ENCODE results near the gene DIPK1B. TPM values are rescaled to one million over a fixed set of nuclear protein-coding genes. Genes with fewer than 3 reads are reported as not detected.
"Not testable (repeated sequence)": the region's sequence is repeated elsewhere in the genome, so short reads cannot be mapped to it uniquely, and the experiment has no call there.

Gene DIPK1B
- total RNA-seq, 3 donors from 2014 or later: 4.8 to 8.2 (median 5.6) TPM

- Histone ChIP-seq H3K9me3 (peaks cover 0 to 5% of the 10 kb centered on the region in 2 donors), H3K36me3 (no peaks in the 10 kb centered on the region), H3K27me3 (peaks cover 0 to 22% of the 10 kb centered on the region in 2 donors), H3K27ac (no peak overlapping the region), H3K4me3 (no peak overlapping the region), H3K4me1 (no peaks in the 10 kb centered on the region)
- intact Hi-C loops (cut with DNase I; ENCODE audit: low total_unique reads): no loop called here
- no peak for DNase-seq (ENCODE audit: low spot score in 2 of 2)
- TF ChIP-seq POLR2AphosphoS5 (IDR thresholded peaks at IDR 0.05) (no peak), POLR2A (IDR thresholded peaks at IDR 0.05) (no peak), CTCF (IDR thresholded peaks at IDR 0.05) (no peak)
Measured at GRCh38 chr9:136760424-136760823, 48.1 kb downstream of the DIPK1B start.

GRCh38 chr9:136760834-136761544 lies 48.6 kb downstream of the DIPK1B start:
- peaks cover 0 to 22% of the 10 kb centered on the region in 2 donors for H3K27me3 ChIP-seq
- DNase-seq (ENCODE audit: low spot score in 2 of 2): peak in 1 of 2 donors; percentile 53
- intact Hi-C loops (cut with DNase I; ENCODE audit: low total_unique reads); H3K36me3 ChIP-seq; H3K9me3 ChIP-seq; H3K4me1 ChIP-seq; H3K4me3 ChIP-seq; H3K27ac ChIP-seq: not testable (repeated sequence)

- no peak for DNase-seq (ENCODE audit: low spot score in 2 of 2)
- TF ChIP-seq POLR2AphosphoS5 (IDR thresholded peaks at IDR 0.05): no peak
- no peak for TF ChIP-seq CTCF (IDR thresholded peaks at IDR 0.05)
- TF ChIP-seq POLR2A (IDR thresholded peaks at IDR 0.05): no peak
- no peak overlapping the region for H3K4me3 ChIP-seq
- intact Hi-C loops (cut with DNase I; ENCODE audit: low total_unique reads): no loop called here
- H3K27ac ChIP-seq: no peak overlapping the region
- no peaks in the 10 kb centered on the region for H3K9me3 ChIP-seq
- peaks cover 0 to 22% of the 10 kb centered on the region in 2 donors for H3K27me3 ChIP-seq
- H3K36me3 ChIP-seq: no peaks in the 10 kb centered on the region
- H3K4me1 ChIP-seq: no peaks in the 10 kb centered on the region
Measured at GRCh38 chr9:136761545-136761981, 49.2 kb downstream of the DIPK1B start.

- DNase-seq (ENCODE audit: low spot score in 2 of 2): no peak
- no peaks in the 10 kb centered on the region for H3K4me1 ChIP-seq
- intact Hi-C loops (cut with DNase I; ENCODE audit: low total_unique reads): no loop called here
- TF ChIP-seq POLR2A (IDR thresholded peaks at IDR 0.05) (no peak), CTCF (IDR thresholded peaks at IDR 0.05) (no peak), POLR2AphosphoS5 (IDR thresholded peaks at IDR 0.05) (no peak)
- no peak overlapping the region for H3K27ac ChIP-seq
- H3K36me3 ChIP-seq: no peaks in the 10 kb centered on the region
- no peaks in the 10 kb centered on the region for H3K9me3 ChIP-seq
- peaks cover 0 to 25% of the 10 kb centered on the region in 2 donors for H3K27me3 ChIP-seq
- no peak overlapping the region for H3K4me3 ChIP-seq
Measured at GRCh38 chr9:136762221-136762691, 49.9 kb downstream of the DIPK1B start.

GRCh38 chr9:136762915-136763648 lies 50.7 kb downstream of the DIPK1B start:
- Histone ChIP-seq H3K36me3 (no peaks in the 10 kb centered on the region), H3K4me1 (no peaks in the 10 kb centered on the region), H3K9me3 (no peaks in the 10 kb centered on the region), H3K4me3 (no peak overlapping the region), H3K27me3 (peaks cover 0 to 33% of the 10 kb centered on the region in 2 donors), H3K27ac (no peak overlapping the region)
- DNase-seq (ENCODE audit: low spot score in 2 of 2): no peak
- intact Hi-C loops (cut with DNase I; ENCODE audit: low total_unique reads): no loop called here
- TF ChIP-seq CTCF (IDR thresholded peaks at IDR 0.05): no peak
- no peak for TF ChIP-seq POLR2A (IDR thresholded peaks at IDR 0.05)
- TF ChIP-seq POLR2AphosphoS5 (IDR thresholded peaks at IDR 0.05): no peak
